GM21529 (cell line): ENCODE data around the gene INF2.

Experiments
- ATAC-seq: cut with Tn5 transposase; IDR thresholded peaks from one replicate; pipeline ENCODE4 v1.9.1; 2021; ENCODE audit not compliant: unreplicated experiment

Gene INF2

GRCh38 chr14:104688505-104689108 is 811 bp upstream of the INF2 start:
- no peak for ATAC-seq

DNA sequence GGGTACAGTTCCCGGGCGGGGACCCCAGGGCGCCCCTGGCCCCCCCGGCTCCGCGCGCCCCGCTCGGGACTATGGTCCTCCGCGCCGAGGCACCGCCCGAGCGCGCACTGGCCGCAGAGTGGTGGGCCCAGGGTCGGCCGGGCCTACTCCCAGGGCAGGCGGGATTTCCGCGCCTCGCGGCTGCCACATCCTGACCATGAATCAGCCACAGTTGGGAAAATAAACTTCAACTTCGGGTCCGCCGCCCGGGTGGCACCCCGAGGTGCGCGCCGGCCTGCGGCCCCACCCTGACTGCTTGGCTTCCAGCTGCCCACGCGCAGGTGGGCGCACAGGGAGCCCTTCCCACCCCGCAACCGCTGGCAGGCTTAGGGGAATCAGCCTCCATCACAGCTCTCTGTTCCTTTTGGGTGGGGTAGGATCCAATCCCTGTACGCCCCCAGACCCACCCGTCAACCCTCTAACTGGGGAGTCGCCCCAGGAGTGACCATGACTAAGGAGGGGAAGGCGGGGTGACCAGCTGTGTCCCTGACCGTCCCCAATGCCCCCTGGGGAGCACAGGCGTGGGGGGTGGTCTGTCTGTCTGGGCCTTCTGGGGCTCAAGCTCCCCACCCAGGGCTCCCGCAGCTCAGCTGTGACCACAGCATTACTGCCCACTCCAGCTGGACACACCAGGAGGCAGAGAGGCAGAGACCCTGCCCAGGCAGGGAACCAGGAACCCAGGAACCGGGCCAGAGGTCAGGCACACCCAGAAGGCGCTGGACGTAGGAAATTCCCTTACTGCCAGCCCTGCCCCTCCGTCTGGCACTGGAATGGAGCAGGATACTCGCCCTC is 678 bp downstream of the INF2 start:
- ATAC-seq, result no peak

GRCh38 chr14:104690861-104691455 is 1.5 kb downstream of the INF2 start:
- ATAC-seq, result no peak

- ATAC-seq, result no peak
These were observed 2.3 kb downstream of the INF2 start for GRCh38 chr14:104691546-104692260.

- ATAC-seq, result no peak
These were observed 3.0 kb downstream of the INF2 start for GRCh38 chr14:104692261-104692938.

DNA sequence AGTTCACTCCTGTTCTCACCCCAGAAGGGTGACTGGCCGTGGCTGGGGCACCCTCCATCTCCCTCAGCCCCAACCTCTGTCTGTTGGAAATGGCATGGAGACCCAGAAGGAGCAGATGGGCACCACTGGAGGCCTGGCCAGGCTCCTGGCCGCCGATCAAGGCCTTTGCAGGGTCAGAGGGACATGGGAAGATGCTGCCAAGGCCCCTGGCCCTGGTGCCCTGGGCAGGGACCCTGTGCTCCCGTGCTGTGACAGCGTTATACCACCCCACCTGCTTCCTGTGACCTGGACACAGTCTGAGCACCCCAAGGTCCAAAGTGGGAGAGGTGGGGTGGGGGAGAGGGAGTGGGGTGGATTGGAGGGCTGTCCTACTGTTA is 3.5 kb downstream of the INF2 start:
- no peak for ATAC-seq

GRCh38 chr14:104693482-104694431 is 4.3 kb downstream of the INF2 start:
- ATAC-seq, result no peak

DNA sequence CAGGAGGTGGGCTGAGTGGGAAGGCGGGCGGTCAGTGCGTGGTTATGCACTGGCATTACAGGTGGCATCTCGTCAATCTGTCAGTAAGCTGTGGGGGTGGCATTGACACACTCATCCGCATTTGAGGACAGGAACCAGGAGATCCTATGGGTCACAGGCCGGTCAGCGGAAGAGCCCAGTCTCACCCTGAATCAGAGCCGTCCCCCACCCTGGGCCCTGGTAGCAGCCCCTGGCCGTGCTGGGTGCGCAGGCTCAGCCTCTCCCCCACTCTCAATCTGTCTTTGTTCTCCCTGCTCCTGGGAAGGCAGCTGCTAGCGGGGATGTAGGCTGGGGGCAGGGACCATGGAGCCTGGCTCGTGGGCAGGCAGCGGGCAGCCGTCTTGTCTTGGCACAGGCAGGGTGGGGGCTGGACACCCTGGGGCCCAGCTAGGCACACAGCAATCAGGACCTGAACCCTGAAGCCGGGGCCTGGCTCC is 5.1 kb downstream of the INF2 start:
- no peak for ATAC-seq

DNA sequence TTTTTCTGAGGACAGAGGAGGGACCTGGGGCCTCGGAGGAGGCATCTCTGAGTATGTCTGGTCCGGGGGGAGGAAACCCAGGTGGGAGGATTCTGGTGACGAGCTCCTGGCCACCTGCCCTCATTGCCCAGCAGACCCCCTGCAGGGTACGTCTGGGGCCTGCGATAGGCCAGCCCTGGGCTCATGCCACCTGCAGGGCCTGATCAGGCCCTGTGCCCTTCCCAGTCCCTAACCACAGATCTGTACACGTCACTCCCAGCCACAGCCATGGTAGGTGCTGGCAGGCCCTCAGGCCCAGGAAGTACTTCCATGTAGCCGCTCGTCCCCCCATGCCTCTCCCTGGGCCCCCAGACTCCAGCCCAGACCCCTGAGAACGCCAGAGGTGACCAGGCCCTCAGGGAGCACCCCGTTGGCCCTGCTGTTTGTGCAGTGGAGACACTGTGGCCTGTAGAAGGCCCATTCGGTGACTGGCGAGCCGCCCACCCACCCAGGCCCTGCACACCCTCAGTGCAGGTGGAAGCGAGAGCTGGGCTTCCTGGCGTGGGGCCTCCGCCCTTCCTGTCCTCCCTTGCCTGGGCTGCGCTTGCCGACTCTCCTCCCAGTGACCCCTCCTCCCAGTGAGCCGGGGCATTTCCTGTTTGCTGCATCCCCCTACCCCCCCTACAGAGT is 5.7 kb downstream of the INF2 start:
- ATAC-seq, result no peak

- no peak for ATAC-seq
These were observed 6.2 kb downstream of the INF2 start for GRCh38 chr14:104695660-104696000.

- ATAC-seq, result no peak
These were observed 7.4 kb downstream of the INF2 start for GRCh38 chr14:104696671-104697316.

- ATAC-seq, result no peak
These were observed 7.9 kb downstream of the INF2 start for GRCh38 chr14:104697317-104697703.

GRCh38 chr14:104697892-104698583 is 8.6 kb downstream of the INF2 start:
- no peak for ATAC-seq

- ATAC-seq, result no peak
These were observed 9.4 kb downstream of the INF2 start for GRCh38 chr14:104698688-104699425.

DNA sequence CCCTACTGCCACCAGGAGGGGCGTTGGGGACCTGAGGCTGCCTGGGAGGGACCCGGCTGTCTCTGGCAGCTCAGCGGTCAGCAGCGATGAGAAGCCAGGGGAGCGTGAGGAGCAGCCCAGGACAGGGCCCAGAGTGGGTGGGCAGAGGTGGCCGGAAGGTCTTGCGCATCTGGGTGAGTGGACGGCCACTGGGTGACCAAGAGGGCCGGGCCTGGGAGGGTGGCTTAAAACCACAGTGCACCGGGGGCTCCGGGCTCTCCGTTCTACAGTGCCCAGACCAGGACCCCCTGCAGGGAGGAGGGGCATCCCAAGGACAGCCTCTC is 10.0 kb downstream of the INF2 start:
- no peak for ATAC-seq

- no peak for ATAC-seq
These were observed 10.8 kb downstream of the INF2 start for GRCh38 chr14:104700225-104700651.

GRCh38 chr14:104700747-104701217 is 11.4 kb downstream of the INF2 start:
- no peak for ATAC-seq
